ENCODE results near the gene SHROOM3. TPM values are rescaled to one million over a fixed set of nuclear protein-coding genes. Genes with fewer than 3 reads are reported as not detected.
A peak's percentile ranks its signal among the peaks of the same experiment; 100 is the strongest.

SHROOM3 gene
- total and polyA plus RNA-seq, 10 donors: 0.37 to 23.9 (median 8.3) TPM

GRCh38 chr4:76737180-76737579 is 302.2 kb downstream of the SHROOM3 start:
- 78 to 87% (median 81%) methylated on average over 2 of the region's 2 CpGs for WGBS, 5 donors
- Histone ChIP-seq H3K27ac (peak overlapping the region in 5 of 8 donors; percentile 20 to 76 (median 66)), H3K27me3 (replicated peaks in 1 of 7) (no peaks in the 10 kb centered on the region), H3K4me3 (no peak overlapping the region), H3K9me3 (no peaks in the 10 kb centered on the region), H3K36me3 (peaks cover 0 to 29% (median 0%) of the 10 kb centered on the region in 6 donors), H3K4me1 (peaks cover 0 to 4% (median 0%) of the 10 kb centered on the region in 6 donors)
- DNase-seq: no peak
- intact Hi-C loops (cut with DNase I; ENCODE audit: low total_unique reads): no loop called here
- TF ChIP-seq POLR2A (IDR thresholded peaks at IDR 0.05): no peak
- TF ChIP-seq CTCF (IDR thresholded peaks at IDR 0.05 in 8 of 11, conservative IDR thresholded peaks at IDR 0.05 in 3 of 11): no peak
- TF ChIP-seq POLR2AphosphoS5 (IDR thresholded peaks at IDR 0.05): no peak

GRCh38 chr4:76737771-76738085 is 302.7 kb downstream of the SHROOM3 start:
- H3K9me3 ChIP-seq: no peaks in the 10 kb centered on the region
- TF ChIP-seq POLR2AphosphoS5 (IDR thresholded peaks at IDR 0.05): no peak
- no peak for TF ChIP-seq POLR2A (IDR thresholded peaks at IDR 0.05)
- TF ChIP-seq CTCF (IDR thresholded peaks at IDR 0.05 in 8 of 11, conservative IDR thresholded peaks at IDR 0.05 in 3 of 11): no peak
- peaks cover 0 to 29% (median 0%) of the 10 kb centered on the region in 6 donors for H3K36me3 ChIP-seq
- intact Hi-C loops (cut with DNase I; ENCODE audit: low total_unique reads): no loop called here
- no peak overlapping the region for H3K4me3 ChIP-seq
- H3K27ac ChIP-seq: peak overlapping the region in 6 of 8 donors; percentile 20 to 76 (median 53)
- H3K27me3 ChIP-seq (replicated peaks in 1 of 7): no peaks in the 10 kb centered on the region
- peaks cover 0 to 4% (median 0%) of the 10 kb centered on the region in 6 donors for H3K4me1 ChIP-seq
- 41 to 48% (median 44%) methylated on average over 2 of the region's 2 CpGs for WGBS, 5 donors
- no peak for DNase-seq

DNA sequence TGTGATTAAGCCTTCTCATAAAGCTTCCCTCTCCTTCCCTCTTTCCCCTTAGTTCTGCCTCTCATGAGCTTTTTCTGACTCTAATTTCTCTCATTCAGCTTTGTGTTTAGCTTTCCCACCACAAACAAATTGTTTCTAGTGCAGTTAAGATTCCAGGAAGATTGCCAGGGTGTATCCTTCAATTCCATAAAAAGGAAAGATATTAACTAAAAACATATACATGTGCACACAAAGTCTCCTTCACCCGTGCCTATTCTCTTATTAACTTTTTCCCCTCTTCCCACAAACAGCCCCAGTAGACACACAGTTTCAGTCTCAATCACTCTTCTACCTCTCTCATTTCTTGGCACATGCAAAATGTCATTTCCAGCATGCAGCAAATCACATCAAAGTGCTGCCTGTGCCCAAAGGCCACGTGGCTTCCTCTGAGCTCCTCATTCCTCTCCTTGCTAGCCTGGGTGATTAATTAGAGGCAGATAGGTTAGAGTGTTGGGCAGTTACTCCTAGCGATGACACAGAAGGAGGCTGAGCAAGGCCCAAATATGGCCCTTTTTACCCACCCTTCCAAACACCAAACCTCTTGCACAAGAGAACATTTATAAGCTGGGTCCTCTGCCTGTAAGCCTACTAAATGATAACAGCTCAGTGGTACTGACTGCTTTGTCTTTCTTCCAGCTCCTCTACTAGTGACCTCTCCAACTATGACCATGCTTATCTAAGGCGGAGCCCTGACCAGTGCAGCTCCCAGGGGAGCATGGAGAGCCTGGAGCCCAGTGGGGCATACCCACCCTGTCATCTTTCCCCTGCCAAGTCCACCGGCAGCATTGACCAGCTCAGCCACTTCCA is 303.3 kb downstream of the SHROOM3 start:
- no peaks in the 10 kb centered on the region for H3K27me3 ChIP-seq (replicated peaks in 1 of 7)
- H3K36me3 ChIP-seq: peaks cover 0 to 29% (median 0%) of the 10 kb centered on the region in 6 donors
- no peak for DNase-seq
- intact Hi-C loops (cut with DNase I; ENCODE audit: low total_unique reads): no loop called here
- H3K4me3 ChIP-seq: no peak overlapping the region
- peaks cover 0 to 2% (median 0%) of the 10 kb centered on the region in 6 donors for H3K4me1 ChIP-seq
- TF ChIP-seq POLR2A (IDR thresholded peaks at IDR 0.05) (no peak), POLR2AphosphoS5 (IDR thresholded peaks at IDR 0.05) (peak in 1 of 3 donors; percentile 38)
- no peaks in the 10 kb centered on the region for H3K9me3 ChIP-seq
- peak overlapping the region in 7 of 8 donors; percentile 26 to 76 (median 66) for H3K27ac ChIP-seq
- WGBS, 5 donors: 54 to 74% (median 61%) methylated on average over 5 of the region's 5 CpGs

DNA sequence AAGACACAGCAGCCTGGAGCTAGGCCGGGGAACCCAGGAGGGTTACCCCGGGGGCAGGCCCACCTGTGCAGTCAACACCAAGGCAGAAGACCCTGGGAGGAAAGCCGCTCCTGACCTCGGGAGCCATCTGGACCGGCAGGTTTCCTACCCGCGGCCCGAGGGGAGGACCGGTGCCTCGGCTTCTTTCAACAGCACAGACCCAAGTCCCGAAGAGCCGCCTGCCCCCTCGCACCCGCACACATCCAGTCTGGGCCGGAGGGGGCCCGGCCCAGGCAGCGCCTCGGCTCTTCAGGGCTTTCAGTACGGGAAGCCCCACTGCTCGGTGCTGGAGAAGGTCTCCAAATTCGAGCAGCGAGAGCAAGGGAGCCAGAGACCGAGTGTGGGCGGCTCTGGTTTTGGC is 305.2 kb downstream of the SHROOM3 start:
- Histone ChIP-seq H3K27me3 (replicated peaks in 1 of 7) (no peaks in the 10 kb centered on the region), H3K36me3 (peaks cover 0 to 29% (median 0%) of the 10 kb centered on the region in 6 donors), H3K27ac (peak overlapping the region in 5 of 8 donors; percentile 8 to 76 (median 66)), H3K9me3 (no peaks in the 10 kb centered on the region), H3K4me1 (no peaks in the 10 kb centered on the region), H3K4me3 (no peak overlapping the region)
- 94 to 99% (median 95%) methylated on average over 17 to 24 of the region's 24 CpGs for WGBS, 5 donors
- intact Hi-C loops (cut with DNase I; ENCODE audit: low total_unique reads): no loop called here
- DNase-seq: no peak
- TF ChIP-seq CTCF (IDR thresholded peaks at IDR 0.05 in 8 of 11, conservative IDR thresholded peaks at IDR 0.05 in 3 of 11) (no peak), POLR2AphosphoS5 (IDR thresholded peaks at IDR 0.05) (no peak), POLR2A (IDR thresholded peaks at IDR 0.05) (no peak)
